Measurements from ENCODE around the gene MBLAC1. TPM values are rescaled to one million over a fixed set of nuclear protein-coding genes. Genes with fewer than 3 reads are reported as not detected.
A peak's percentile ranks its signal among the peaks of the same experiment; 100 is the strongest.

MBLAC1 gene
- total and polyA plus RNA-seq, 9 of the 15 experiments (the other 6 are each of a cell fraction or from before 2014, with no cell fraction given): 0.03 to 3.1 (median 0.52) TPM

DNA sequence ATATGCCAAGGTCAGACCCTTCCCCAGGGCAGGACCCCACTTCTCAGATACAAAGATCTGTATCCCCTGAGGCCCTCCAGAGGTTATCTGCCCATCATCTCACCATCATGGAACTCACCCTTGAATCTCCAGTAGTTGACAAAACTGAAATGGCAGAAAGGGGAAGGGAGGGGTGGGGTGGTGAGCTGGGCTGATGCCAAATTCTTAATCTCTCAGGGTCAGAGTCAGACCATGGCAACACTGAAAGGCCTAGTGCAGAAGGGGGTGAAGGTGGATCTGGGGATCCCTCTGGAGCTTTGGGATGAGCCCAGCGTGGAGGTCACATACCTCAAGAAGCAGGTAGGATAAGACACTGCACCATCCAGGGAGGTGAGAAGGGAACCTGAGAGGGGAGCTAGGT, 4.2 kb upstream of the MBLAC1 start (continued):
- TF ChIP-seq THRAP3 (IDR thresholded peaks at IDR 0.05; ENCODE audit: borderline replicate concordance) (no peak), KLF10 (CRISPR knock-in tag; IDR thresholded peaks at IDR 0.05) (no peak), GTF3C2 (IDR thresholded peaks at IDR 0.05; ENCODE audit: borderline replicate concordance, extremely low read depth, insufficient read length) (no peak), LARP7 (IDR thresholded peaks at IDR 0.05) (no peak), VEZF1 (CRISPR knock-in tag; IDR thresholded peaks at IDR 0.05) (peak; percentile 82), GABPB1 (CRISPR knock-in tag; IDR thresholded peaks at IDR 0.05) (no peak), SUPT5H (IDR thresholded peaks at IDR 0.05) (no peak), ZNF592 (IDR thresholded peaks at IDR 0.05) (0 out of 2 replicates have a peak, but pooled peaks have one; percentile 23)
- TF ChIP-seq, protein P1, sequence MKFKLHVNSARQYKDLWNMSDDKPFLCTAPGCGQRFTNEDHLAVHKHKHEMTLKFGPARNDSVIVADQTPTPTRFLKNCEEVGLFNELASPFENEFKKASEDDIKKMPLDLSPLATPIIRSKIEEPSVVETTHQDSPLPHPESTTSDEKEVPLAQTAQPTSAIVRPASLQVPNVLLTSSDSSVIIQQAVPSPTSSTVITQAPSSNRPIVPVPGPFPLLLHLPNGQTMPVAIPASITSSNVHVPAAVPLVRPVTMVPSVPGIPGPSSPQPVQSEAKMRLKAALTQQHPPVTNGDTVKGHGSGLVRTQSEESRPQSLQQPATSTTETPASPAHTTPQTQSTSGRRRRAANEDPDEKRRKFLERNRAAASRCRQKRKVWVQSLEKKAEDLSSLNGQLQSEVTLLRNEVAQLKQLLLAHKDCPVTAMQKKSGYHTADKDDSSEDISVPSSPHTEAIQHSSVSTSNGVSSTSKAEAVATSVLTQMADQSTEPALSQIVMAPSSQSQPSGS (CRISPR knock-in tag; IDR thresholded peaks at IDR 0.05): no peak
- TF ChIP-seq, protein P2, sequence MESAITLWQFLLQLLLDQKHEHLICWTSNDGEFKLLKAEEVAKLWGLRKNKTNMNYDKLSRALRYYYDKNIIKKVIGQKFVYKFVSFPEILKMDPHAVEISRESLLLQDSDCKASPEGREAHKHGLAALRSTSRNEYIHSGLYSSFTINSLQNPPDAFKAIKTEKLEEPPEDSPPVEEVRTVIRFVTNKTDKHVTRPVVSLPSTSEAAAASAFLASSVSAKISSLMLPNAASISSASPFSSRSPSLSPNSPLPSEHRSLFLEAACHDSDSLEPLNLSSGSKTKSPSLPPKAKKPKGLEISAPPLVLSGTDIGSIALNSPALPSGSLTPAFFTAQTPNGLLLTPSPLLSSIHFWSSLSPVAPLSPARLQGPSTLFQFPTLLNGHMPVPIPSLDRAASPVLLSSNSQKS (CRISPR knock-in tag; IDR thresholded peaks at IDR 0.05): no peak
